Measurements from ENCODE around the gene GRIK5. TPM values are rescaled to one million over a fixed set of nuclear protein-coding genes. Genes with fewer than 3 reads are reported as not detected.

GRIK5 gene
- total RNA-seq, 2 experiments from 2014 or later = 0.73 to 0.90 TPM

- POLR2A ChIA-PET = no interaction called here
- Mint-ChIP-seq H3K4me3 (no peak overlapping the region), H3K36me3 (no peaks in the 10 kb centered on the region), H3K27ac (no peak overlapping the region), H3K4me1 (ENCODE audit: low read depth) (no peaks in the 10 kb centered on the region), H3K9me3 (no peaks in the 10 kb centered on the region), H3K27me3 (no peaks in the 10 kb centered on the region)
- intact Hi-C loops (cut with micrococcal nuclease) = no loop called here
- CTCF ChIA-PET = no interaction called here
- no peak for DNase-seq
Observed at GRCh38 chr19:41987141-41987860, 82.7 kb downstream of the GRIK5 start.

GRCh38 chr19:41984961-41985360 is 85.0 kb downstream of the GRIK5 start:
- intact Hi-C loops (cut with micrococcal nuclease) = no loop called here
- no peak for DNase-seq
- ChIA-PET POLR2A (no interaction called here), CTCF (no interaction called here)
- Mint-ChIP-seq H3K9me3 (no peaks in the 10 kb centered on the region), H3K4me1 (ENCODE audit: low read depth) (no peaks in the 10 kb centered on the region), H3K36me3 (no peaks in the 10 kb centered on the region), H3K4me3 (no peak overlapping the region), H3K27ac (no peak overlapping the region), H3K27me3 (no peaks in the 10 kb centered on the region)

- no peaks in the 10 kb centered on the region for H3K36me3 Mint-ChIP-seq
- no peaks in the 10 kb centered on the region for H3K27me3 Mint-ChIP-seq
- no peak overlapping the region for H3K27ac Mint-ChIP-seq
- intact Hi-C loops (cut with micrococcal nuclease) = no loop called here
- H3K4me3 Mint-ChIP-seq = no peak overlapping the region
- DNase-seq = no peak
- CTCF ChIA-PET = no interaction called here
- no peaks in the 10 kb centered on the region for H3K9me3 Mint-ChIP-seq
- POLR2A ChIA-PET = no interaction called here
- no peaks in the 10 kb centered on the region for H3K4me1 Mint-ChIP-seq (ENCODE audit: low read depth)
Observed at GRCh38 chr19:41981724-41982123, 88.3 kb downstream of the GRIK5 start.

GRCh38 chr19:41978470-41978869 is 91.5 kb downstream of the GRIK5 start:
- DNase-seq = no peak
- Mint-ChIP-seq H3K36me3 (no peaks in the 10 kb centered on the region), H3K27me3 (no peaks in the 10 kb centered on the region), H3K4me3 (no peak overlapping the region), H3K4me1 (ENCODE audit: low read depth) (no peaks in the 10 kb centered on the region), H3K9me3 (no peaks in the 10 kb centered on the region), H3K27ac (no peak overlapping the region)
- ChIA-PET CTCF (no interaction called here), POLR2A (no interaction called here)
- intact Hi-C loops (cut with micrococcal nuclease) = no loop called here

- Mint-ChIP-seq H3K36me3 (no peaks in the 10 kb centered on the region), H3K27me3 (no peaks in the 10 kb centered on the region), H3K27ac (no peak overlapping the region), H3K4me3 (no peak overlapping the region), H3K4me1 (ENCODE audit: low read depth) (no peaks in the 10 kb centered on the region), H3K9me3 (no peaks in the 10 kb centered on the region)
- ChIA-PET CTCF (interaction anchor here (0.6 kb wide), 1 partner anchor 442 kb away, joined by 3 read pairs; no protein-coding TSS in a partner anchor), POLR2A (no interaction called here)
- no peak for DNase-seq
- intact Hi-C loops (cut with micrococcal nuclease) = no loop called here
Observed at GRCh38 chr19:41977916-41978315, 92.1 kb downstream of the GRIK5 start.

- POLR2A ChIA-PET = no interaction called here
Observed at GRCh38 chr19:41974652-41975051, 95.4 kb downstream of the GRIK5 start.

GRCh38 chr19:41971363-41971762 is 98.6 kb downstream of the GRIK5 start:
- POLR2A ChIA-PET = no interaction called here
- H3K36me3 Mint-ChIP-seq = no peaks in the 10 kb centered on the region
- DNase-seq = no peak
- no peak overlapping the region for H3K27ac Mint-ChIP-seq
- H3K4me1 Mint-ChIP-seq (ENCODE audit: low read depth) = no peaks in the 10 kb centered on the region
- H3K4me3 Mint-ChIP-seq = no peak overlapping the region
- intact Hi-C loops (cut with micrococcal nuclease) = no loop called here
- H3K9me3 Mint-ChIP-seq = no peaks in the 10 kb centered on the region
- no peaks in the 10 kb centered on the region for H3K27me3 Mint-ChIP-seq
- CTCF ChIA-PET = no interaction called here

More at GRCh38 chr19:41974652-41975051, 95.4 kb downstream of the GRIK5 start:
- CTCF ChIA-PET = interaction anchor here (0.6 kb wide), 1 partner anchor 387 kb away, joined by 3 read pairs; no protein-coding TSS in a partner anchor
- Mint-ChIP-seq H3K27ac (no peak overlapping the region), H3K36me3 (no peaks in the 10 kb centered on the region), H3K4me1 (ENCODE audit: low read depth) (no peaks in the 10 kb centered on the region), H3K4me3 (no peak overlapping the region), H3K9me3 (no peaks in the 10 kb centered on the region), H3K27me3 (no peaks in the 10 kb centered on the region)
- intact Hi-C loops (cut with micrococcal nuclease) = no loop called here
- DNase-seq = no peak

GRCh38 chr19:41969772-41970458 is 100.1 kb downstream of the GRIK5 start:
- H3K4me3 Mint-ChIP-seq = no peak overlapping the region
- no peak for DNase-seq
- H3K36me3 Mint-ChIP-seq = no peaks in the 10 kb centered on the region
- CTCF ChIA-PET = no interaction called here
- no peaks in the 10 kb centered on the region for H3K27me3 Mint-ChIP-seq
- no peaks in the 10 kb centered on the region for H3K4me1 Mint-ChIP-seq (ENCODE audit: low read depth)
- no peaks in the 10 kb centered on the region for H3K9me3 Mint-ChIP-seq
- POLR2A ChIA-PET = no interaction called here
- intact Hi-C loops (cut with micrococcal nuclease) = no loop called here
- H3K27ac Mint-ChIP-seq = no peak overlapping the region

GRCh38 chr19:41968751-41969595 is 101.0 kb downstream of the GRIK5 start:
- DNase-seq = no peak
- no peaks in the 10 kb centered on the region for H3K4me1 Mint-ChIP-seq (ENCODE audit: low read depth)
- H3K27me3 Mint-ChIP-seq = no peaks in the 10 kb centered on the region
- H3K4me3 Mint-ChIP-seq = no peak overlapping the region
- H3K27ac Mint-ChIP-seq = no peak overlapping the region
- CTCF ChIA-PET = no interaction called here
- H3K36me3 Mint-ChIP-seq = no peaks in the 10 kb centered on the region
- intact Hi-C loops (cut with micrococcal nuclease) = no loop called here
- POLR2A ChIA-PET = no interaction called here
- H3K9me3 Mint-ChIP-seq = no peaks in the 10 kb centered on the region

GRCh38 chr19:41967054-41967783 is 102.8 kb downstream of the GRIK5 start:
- intact Hi-C loops (cut with micrococcal nuclease) = no loop called here
- ChIA-PET POLR2A (no interaction called here), CTCF (no interaction called here)
- Mint-ChIP-seq H3K36me3 (no peaks in the 10 kb centered on the region), H3K4me1 (ENCODE audit: low read depth) (no peaks in the 10 kb centered on the region), H3K27me3 (no peaks in the 10 kb centered on the region), H3K27ac (no peak overlapping the region), H3K9me3 (no peaks in the 10 kb centered on the region), H3K4me3 (no peak overlapping the region)
- no peak for DNase-seq

GRCh38 chr19:41965106-41965505 is 104.9 kb downstream of the GRIK5 start:
- no peaks in the 10 kb centered on the region for H3K27me3 Mint-ChIP-seq
- intact Hi-C loops (cut with micrococcal nuclease) = no loop called here
- H3K4me1 Mint-ChIP-seq (ENCODE audit: low read depth) = no peaks in the 10 kb centered on the region
- H3K4me3 Mint-ChIP-seq = no peak overlapping the region
- DNase-seq = no peak
- POLR2A ChIA-PET = no interaction called here
- no peak overlapping the region for H3K27ac Mint-ChIP-seq
- H3K9me3 Mint-ChIP-seq = no peaks in the 10 kb centered on the region
- CTCF ChIA-PET = interaction anchor here (0.6 kb wide), 1 partner anchor 63 kb away, joined by 5 read pairs; no protein-coding TSS in a partner anchor
- no peaks in the 10 kb centered on the region for H3K36me3 Mint-ChIP-seq

GRCh38 chr19:41960973-41961372 is 109.0 kb downstream of the GRIK5 start:
- H3K4me1 Mint-ChIP-seq (ENCODE audit: low read depth) = peaks cover 14% of the 10 kb centered on the region
- intact Hi-C loops (cut with micrococcal nuclease) = no loop called here
- H3K36me3 Mint-ChIP-seq = peaks cover 2% of the 10 kb centered on the region
- no peak overlapping the region for H3K27ac Mint-ChIP-seq
- H3K27me3 Mint-ChIP-seq = no peaks in the 10 kb centered on the region
- no peak for DNase-seq
- CTCF ChIA-PET = no interaction called here
- H3K9me3 Mint-ChIP-seq = no peaks in the 10 kb centered on the region
- POLR2A ChIA-PET = no interaction called here
- H3K4me3 Mint-ChIP-seq = no peak overlapping the region

All from activated CD4-positive, alpha-beta memory T cell treated with anti-CD3 and anti-CD28 coated beads for 36 hours (primary cell).